Measurements from ENCODE around the gene ITGBL1. TPM values are rescaled to one million over a fixed set of nuclear protein-coding genes. Genes with fewer than 3 reads are reported as not detected.

The ITGBL1 gene
- total and polyA plus RNA-seq, 3 donors from 2014 or later, result 5.7 to 7.7 (median 5.8) TPM

GRCh38 chr13:101433895-101434294 lies 18.6 kb upstream of the ITGBL1 start:
- no peaks in the 10 kb centered on the region for H3K4me1 ChIP-seq
- DNase-seq, result no peak
- no peaks in the 10 kb centered on the region for H3K9me3 ChIP-seq
- no peaks in the 10 kb centered on the region for H3K36me3 ChIP-seq (ENCODE audit: low read depth, missing control alignments)
- no peak overlapping the region for H3K27ac ChIP-seq
- intact Hi-C loops (cut with DNase I; ENCODE audit: low total_unique reads), result no loop called here
- TF ChIP-seq POLR2A (IDR thresholded peaks at IDR 0.05) (no peak), CTCF (IDR thresholded peaks at IDR 0.05) (no peak)
- no peaks in the 10 kb centered on the region for H3K27me3 ChIP-seq
- H3K4me3 ChIP-seq, result no peak overlapping the region

GRCh38 chr13:101434486-101434885 lies 18.0 kb upstream of the ITGBL1 start:
- TF ChIP-seq POLR2A (IDR thresholded peaks at IDR 0.05), result no peak
- TF ChIP-seq CTCF (IDR thresholded peaks at IDR 0.05), result no peak
- Histone ChIP-seq H3K27me3 (no peaks in the 10 kb centered on the region), H3K4me1 (no peaks in the 10 kb centered on the region), H3K27ac (no peak overlapping the region), H3K4me3 (no peak overlapping the region), H3K36me3 (ENCODE audit: low read depth, missing control alignments) (no peaks in the 10 kb centered on the region), H3K9me3 (no peaks in the 10 kb centered on the region)
- intact Hi-C loops (cut with DNase I; ENCODE audit: low total_unique reads), result no loop called here
- DNase-seq, result no peak
- 85 to 92% methylated on average over 3 of the region's 3 CpGs for WGBS, 2 donors

- 71 to 78% methylated on average over 4 of the region's 4 CpGs for WGBS, 2 donors
- no peak overlapping the region for H3K27ac ChIP-seq
- no peak for TF ChIP-seq POLR2A (IDR thresholded peaks at IDR 0.05)
- TF ChIP-seq CTCF (IDR thresholded peaks at IDR 0.05), result no peak
- no peaks in the 10 kb centered on the region for H3K4me1 ChIP-seq
- H3K36me3 ChIP-seq (ENCODE audit: low read depth, missing control alignments), result no peaks in the 10 kb centered on the region
- H3K4me3 ChIP-seq, result no peak overlapping the region
- intact Hi-C loops (cut with DNase I; ENCODE audit: low total_unique reads), result no loop called here
- DNase-seq, result no peak
- no peaks in the 10 kb centered on the region for H3K9me3 ChIP-seq
- H3K27me3 ChIP-seq, result no peaks in the 10 kb centered on the region
These were observed 4.6 kb upstream of the ITGBL1 start for GRCh38 chr13:101447852-101448251.

- Histone ChIP-seq H3K27ac (no peak overlapping the region), H3K4me1 (no peaks in the 10 kb centered on the region), H3K27me3 (no peaks in the 10 kb centered on the region), H3K9me3 (no peaks in the 10 kb centered on the region), H3K4me3 (no peak overlapping the region), H3K36me3 (ENCODE audit: low read depth, missing control alignments) (no peaks in the 10 kb centered on the region)
- 58 to 60% methylated on average over 5 of the region's 5 CpGs for WGBS, 2 donors
- no peak for DNase-seq
- intact Hi-C loops (cut with DNase I; ENCODE audit: low total_unique reads), result no loop called here
- TF ChIP-seq POLR2A (IDR thresholded peaks at IDR 0.05) (no peak), CTCF (IDR thresholded peaks at IDR 0.05) (no peak)
These were observed 2.4 kb upstream of the ITGBL1 start for GRCh38 chr13:101449790-101450748.

- DNase-seq, result no peak
- Histone ChIP-seq H3K4me3 (no peak overlapping the region), H3K4me1 (no peaks in the 10 kb centered on the region), H3K27me3 (no peaks in the 10 kb centered on the region), H3K27ac (no peak overlapping the region), H3K36me3 (ENCODE audit: low read depth, missing control alignments) (no peaks in the 10 kb centered on the region), H3K9me3 (no peaks in the 10 kb centered on the region)
- intact Hi-C loops (cut with DNase I; ENCODE audit: low total_unique reads), result no loop called here
- TF ChIP-seq POLR2A (IDR thresholded peaks at IDR 0.05) (no peak), CTCF (IDR thresholded peaks at IDR 0.05) (no peak)
- WGBS, 2 donors, result 89 to 92% methylated on average over 2 of the region's 2 CpGs
These were observed 1.7 kb upstream of the ITGBL1 start for GRCh38 chr13:101450749-101451130.

Data from testis (tissue), 3 donors.